ENCODE measurements around the gene WDR6. TPM values are rescaled to one million over a fixed set of nuclear protein-coding genes. Genes with fewer than 3 reads are reported as not detected.

The WDR6 gene
- polyA plus RNA-seq, 2 of the 4 experiments (the other 2 are of a cell fraction) = 64.2 to 99.6 TPM

GRCh38 chr3:48983096-48983495, 24.1 kb upstream of the WDR6 start:
- DNase-seq (ENCODE audit: low read depth in 1 of 2, low spot score in 1 of 2) (no peak), ATAC-seq (no peak), FAIRE-seq (no peak)
- ChIA-PET POLR2A (no interaction called here), CTCF (interaction anchor here (16.7 kb wide), 1 partner anchor 29 kb away, joined by 385 read pairs; the partner anchor contains the start of genes DALRD3, NDUFAF3 and WDR6)
- TF ChIP-seq RFX5 (IDR thresholded peaks at IDR 0.05) (no peak), ELK1 (IDR thresholded peaks at IDR 0.05; ENCODE audit: low read depth, low read length) (no peak)
- 92% methylated on average over 4 of the region's 4 CpGs for WGBS (ENCODE audit: missing lambda C conversion rate)
- no peaks in the 10 kb centered on the region for H3K9me3 ChIP-seq
- no peak overlapping the region for H3K27ac ChIP-seq
- H3K4me3 ChIP-seq = no peak overlapping the region
- H3K4me2 ChIP-seq = no peak overlapping the region
- H3K4me1 ChIP-seq = peaks cover under 1% of the 10 kb centered on the region; the same call in 1 of the 3 replicates

- POLR2A ChIA-PET = interaction anchor here (1.4 kb wide), 1 partner anchor 37 kb away, joined by 4 read pairs; the partner anchor contains the start of gene NDUFAF3
- no peaks in the 10 kb centered on the region for H3K9me3 ChIP-seq
- CTCF ChIA-PET = interaction anchor here (0.6 to 16.7 kb wide), 2 partner anchors 28 to 61 kb away, joined by 3 to 385 read pairs; partner anchors contain the start of genes DALRD3, NDUFAF3 and WDR6
- ATAC-seq (no peak), DNase-seq (ENCODE audit: low read depth in 1 of 2, low spot score in 1 of 2) (no peak), FAIRE-seq (no peak)
- peaks cover 12% of the 10 kb centered on the region for H3K4me1 ChIP-seq
- H3K27ac ChIP-seq = no peak overlapping the region
- no peak overlapping the region for H3K4me2 ChIP-seq
- TF ChIP-seq TFCP2L1 (CRISPR knock-in tag; IDR thresholded peaks at IDR 0.05) (no peak), KDM5A (IDR thresholded peaks at IDR 0.05) (no peak), NPAS2 (CRISPR knock-in tag; IDR thresholded peaks at IDR 0.05; ENCODE audit: borderline replicate concordance) (no peak), CBX8 (IDR thresholded peaks at IDR 0.05) (no peak), ATOH8 (CRISPR knock-in tag; IDR thresholded peaks at IDR 0.05; ENCODE audit: low read depth) (no peak), BCL3 (IDR thresholded peaks at IDR 0.05) (no peak), CHD4 (IDR thresholded peaks at IDR 0.05; ENCODE audit: borderline replicate concordance) (no peak), HOXA7 (CRISPR knock-in tag; IDR thresholded peaks at IDR 0.05) (no peak), JUNB (IDR thresholded peaks at IDR 0.05) (no peak), MYC (IDR thresholded peaks at IDR 0.05; ENCODE audit: borderline replicate concordance, low read length) (no peak), TP53 (CRISPR knock-in tag; IDR thresholded peaks at IDR 0.05) (no peak), EHF (CRISPR knock-in tag; IDR thresholded peaks at IDR 0.05) (no peak), RARB (CRISPR knock-in tag; IDR thresholded peaks at IDR 0.05) (no peak), ZSCAN20 (CRISPR knock-in tag; IDR thresholded peaks at IDR 0.05) (no peak), RCOR1 (IDR thresholded peaks at IDR 0.05; ENCODE audit: low read depth, low read length) (no peak), FOSL2 (IDR thresholded peaks at IDR 0.05) (no peak), FOSL2 (CRISPR knock-in tag; IDR thresholded peaks at IDR 0.05) (no peak), MAX (IDR thresholded peaks at IDR 0.05) (no peak), KDM1A (IDR thresholded peaks at IDR 0.05; ENCODE audit: low read depth) (no peak), HOXB13 (CRISPR knock-in tag; IDR thresholded peaks at IDR 0.05; ENCODE audit: low read depth) (no peak)
- H3K4me3 ChIP-seq = no peak overlapping the region
Observed at GRCh38 chr3:48984663-48985062, 22.5 kb upstream of the WDR6 start.

- WGBS (ENCODE audit: missing lambda C conversion rate) = 95% methylated on average over 7 of the region's 7 CpGs
- Histone ChIP-seq H3K27ac (no peak overlapping the region), H3K9me3 (no peaks in the 10 kb centered on the region), H3K4me2 (no peak overlapping the region), H3K4me3 (no peak overlapping the region), H3K4me1 (peaks cover 12% of the 10 kb centered on the region)
- ATAC-seq = no peak
- POLR2A ChIA-PET = no interaction called here
- no peak for DNase-seq (ENCODE audit: low read depth in 1 of 2, low spot score in 1 of 2)
- no peak for FAIRE-seq
- CTCF ChIA-PET = interaction anchor here (0.9 to 16.7 kb wide), 3 partner anchors 12 to 300 kb away, joined by 3 to 385 read pairs (median 10); partner anchors contain the start of genes DALRD3, NCKIPSD, NDUFAF3 and WDR6
- TF ChIP-seq MAFK (IDR thresholded peaks at IDR 0.05; ENCODE audit: partially characterized antibody) = no peak
- no peak for TF ChIP-seq HOXB5 (CRISPR knock-in tag; IDR thresholded peaks at IDR 0.05)
- TF ChIP-seq POLR2AphosphoS2 (conservative IDR thresholded peaks at IDR 0.05; ENCODE audit: low read length) = no peak
- no peak for TF ChIP-seq HEYL (CRISPR knock-in tag; IDR thresholded peaks at IDR 0.05)
- TF ChIP-seq HDAC2 (IDR thresholded peaks at IDR 0.05) = no peak
- TF ChIP-seq RCOR1 (IDR thresholded peaks at IDR 0.05; ENCODE audit: low read depth, low read length) = no peak
- no peak for TF ChIP-seq EP300 (IDR thresholded peaks at IDR 0.05)
- TF ChIP-seq HMGXB4 (CRISPR knock-in tag; IDR thresholded peaks at IDR 0.05; ENCODE audit: borderline replicate concordance) = no peak
- no peak for TF ChIP-seq RNF2 (IDR thresholded peaks at IDR 0.05; ENCODE audit: borderline replicate concordance, low read depth)
- TF ChIP-seq BCL3 (IDR thresholded peaks at IDR 0.05) = no peak
Observed at GRCh38 chr3:48985831-48986376, 21.3 kb upstream of the WDR6 start.
